Measurements from ENCODE around the gene ERC2. TPM values are rescaled to one million over a fixed set of nuclear protein-coding genes. Genes with fewer than 3 reads are reported as not detected.

ERC2 gene
- total and polyA plus RNA-seq, 7 donors, result 0.52 to 5.7 (median 1.2) TPM; not detected in 2

- 62 to 76% methylated on average over 1 of the region's 1 CpG for WGBS, 2 donors
- H3K4me3 ChIP-seq, result no peak overlapping the region
- intact Hi-C loops (cut with DNase I), result no loop called here
- H3K4me1 ChIP-seq, result peaks cover 0 to 43% (median 21%) of the 10 kb centered on the region in 4 donors
- no peak overlapping the region for H3K27ac ChIP-seq
- no peak for TF ChIP-seq POLR2AphosphoS5 (IDR thresholded peaks at IDR 0.05)
- TF ChIP-seq CTCF (IDR thresholded peaks at IDR 0.05), result no peak
- no peak for TF ChIP-seq POLR2A (IDR thresholded peaks at IDR 0.05)
- no peak for TF ChIP-seq EP300 (IDR thresholded peaks at IDR 0.05)
- H3K27me3 ChIP-seq, result no peaks in the 10 kb centered on the region
- no peaks in the 10 kb centered on the region for H3K9me3 ChIP-seq
- no peaks in the 10 kb centered on the region for H3K36me3 ChIP-seq
- no peak for DNase-seq
Observed at GRCh38 chr3:55562700-55563099, 905.6 kb downstream of the ERC2 start.

- intact Hi-C loops (cut with DNase I), result no loop called here
- DNase-seq, result no peak
- Histone ChIP-seq H3K4me3 (no peak overlapping the region), H3K27ac (no peak overlapping the region), H3K9me3 (no peaks in the 10 kb centered on the region), H3K27me3 (no peaks in the 10 kb centered on the region), H3K4me1 (peaks cover 0 to 39% (median 21%) of the 10 kb centered on the region in 4 donors), H3K36me3 (no peaks in the 10 kb centered on the region)
- TF ChIP-seq CTCF (IDR thresholded peaks at IDR 0.05), result no peak
- TF ChIP-seq POLR2A (IDR thresholded peaks at IDR 0.05), result no peak
- no peak for TF ChIP-seq POLR2AphosphoS5 (IDR thresholded peaks at IDR 0.05)
- TF ChIP-seq EP300 (IDR thresholded peaks at IDR 0.05), result no peak
- WGBS, 2 donors, result 94 to 96% methylated on average over 7 of the region's 7 CpGs
Observed at GRCh38 chr3:55559500-55560423, 908.5 kb downstream of the ERC2 start.

GRCh38 chr3:55558316-55558715 is 910.0 kb downstream of the ERC2 start:
- H3K9me3 ChIP-seq, result no peaks in the 10 kb centered on the region
- intact Hi-C loops (cut with DNase I), result no loop called here
- no peaks in the 10 kb centered on the region for H3K27me3 ChIP-seq
- peaks cover 0 to 25% (median 12%) of the 10 kb centered on the region in 4 donors for H3K4me1 ChIP-seq
- WGBS, 2 donors, result 76 to 82% methylated on average over 1 of the region's 1 CpG
- H3K36me3 ChIP-seq, result no peaks in the 10 kb centered on the region
- TF ChIP-seq CTCF (IDR thresholded peaks at IDR 0.05), result no peak
- no peak for TF ChIP-seq EP300 (IDR thresholded peaks at IDR 0.05)
- no peak for TF ChIP-seq POLR2A (IDR thresholded peaks at IDR 0.05)
- TF ChIP-seq POLR2AphosphoS5 (IDR thresholded peaks at IDR 0.05), result no peak
- no peak overlapping the region for H3K27ac ChIP-seq
- H3K4me3 ChIP-seq, result no peak overlapping the region
- no peak for DNase-seq

- 85 to 91% methylated on average over 1 of the region's 1 CpG for WGBS, 2 donors
Observed at GRCh38 chr3:55557549-55557948, 910.7 kb downstream of the ERC2 start.

More at GRCh38 chr3:55557549-55557948, 910.7 kb downstream of the ERC2 start:
- no peak for TF ChIP-seq POLR2A (IDR thresholded peaks at IDR 0.05)
- no peak for TF ChIP-seq POLR2AphosphoS5 (IDR thresholded peaks at IDR 0.05)
- TF ChIP-seq EP300 (IDR thresholded peaks at IDR 0.05), result no peak
- no peak for TF ChIP-seq CTCF (IDR thresholded peaks at IDR 0.05)
- no peak overlapping the region for H3K27ac ChIP-seq
- no peaks in the 10 kb centered on the region for H3K27me3 ChIP-seq
- H3K4me3 ChIP-seq, result no peak overlapping the region
- H3K9me3 ChIP-seq, result no peaks in the 10 kb centered on the region
- DNase-seq, result no peak
- intact Hi-C loops (cut with DNase I), result no loop called here
- no peaks in the 10 kb centered on the region for H3K36me3 ChIP-seq
- H3K4me1 ChIP-seq, result peaks cover 0 to 17% (median 12%) of the 10 kb centered on the region in 4 donors
